NOMO-1 treated with dmso at 0.1 percent for 144 hours (cell line): Measurements from ENCODE around the gene CLIC4.
"Not testable (repeated sequence)": the region's sequence is repeated elsewhere in the genome, so short reads cannot be mapped to it uniquely, and the experiment has no call there.

Source experiments
- DNase-seq: peaks from one replicate; lab custom pipeline; 2025; ENCODE audit not compliant: unreplicated experiment; lab: John Stamatoyannopoulos, UW

CLIC4 gene

GRCh38 chr1:24717887-24718650, 27.2 kb upstream of the CLIC4 start:
- no peak for DNase-seq

- DNase-seq: no peak
These were observed 25.1 kb upstream of the CLIC4 start for GRCh38 chr1:24720152-24720551.

GRCh38 chr1:24721533-24721932, 23.7 kb upstream of the CLIC4 start:
- no peak for DNase-seq

GRCh38 chr1:24722073-24723035, 22.9 kb upstream of the CLIC4 start:
- DNase-seq: not testable (repeated sequence)

- DNase-seq: no peak
These were observed 20.7 kb upstream of the CLIC4 start for GRCh38 chr1:24724345-24725208.

GRCh38 chr1:24725209-24725651, 20.0 kb upstream of the CLIC4 start:
- no peak for DNase-seq

- no peak for DNase-seq
These were observed 18.5 kb upstream of the CLIC4 start for GRCh38 chr1:24726741-24727140.

GRCh38 chr1:24727501-24728216, 17.6 kb upstream of the CLIC4 start:
- DNase-seq: peak; percentile 73

GRCh38 chr1:24728982-24729381, 16.3 kb upstream of the CLIC4 start:
- no peak for DNase-seq

- no peak for DNase-seq
These were observed 12.9 kb upstream of the CLIC4 start for GRCh38 chr1:24732186-24732885.

- peak; percentile 83 for DNase-seq
These were observed 11.9 kb upstream of the CLIC4 start for GRCh38 chr1:24733342-24733741.

- DNase-seq: no peak
These were observed 10.1 kb upstream of the CLIC4 start for GRCh38 chr1:24735156-24735508.

GRCh38 chr1:24735509-24736375, 9.5 kb upstream of the CLIC4 start:
- no peak for DNase-seq

- DNase-seq: no peak
These were observed 7.7 kb upstream of the CLIC4 start for GRCh38 chr1:24737368-24738117.

- no peak for DNase-seq
These were observed 6.0 kb upstream of the CLIC4 start for GRCh38 chr1:24739241-24739640.

GRCh38 chr1:24742090-24742938, 2.9 kb upstream of the CLIC4 start:
- DNase-seq: no peak
